ENCODE measurements around the gene AQP3. TPM values are rescaled to one million over a fixed set of nuclear protein-coding genes. Genes with fewer than 3 reads are reported as not detected.
A peak's percentile ranks its signal among the peaks of the same experiment; 100 is the strongest.

AQP3 gene
- total RNA-seq, 4 donors from 2014 or later: 1,484 to 2,988 (median 2,291) TPM

- TF ChIP-seq POLR2A (IDR thresholded peaks at IDR 0.05): no peak
- Histone ChIP-seq H3K4me3 (peak overlapping the region in 3 of 4 donors; percentile 82 to 94 (median 93)), H3K27me3 (no peaks in the 10 kb centered on the region), H3K9me3 (no peaks in the 10 kb centered on the region), H3K27ac (no peak overlapping the region), H3K36me3 (peaks cover 31 to 51% (median 37%) of the 10 kb centered on the region in 3 donors), H3K4me1 (peaks cover 0 to 34% (median 12%) of the 10 kb centered on the region in 3 donors)
- WGBS, 2 donors: 81 to 83% methylated on average over 14 to 15 of the region's 16 CpGs
- no peak for DNase-seq
- intact Hi-C loops (cut with DNase I): no loop called here
Observed at GRCh38 chr9:33472171-33472880, 24.9 kb upstream of the AQP3 start.

DNA sequence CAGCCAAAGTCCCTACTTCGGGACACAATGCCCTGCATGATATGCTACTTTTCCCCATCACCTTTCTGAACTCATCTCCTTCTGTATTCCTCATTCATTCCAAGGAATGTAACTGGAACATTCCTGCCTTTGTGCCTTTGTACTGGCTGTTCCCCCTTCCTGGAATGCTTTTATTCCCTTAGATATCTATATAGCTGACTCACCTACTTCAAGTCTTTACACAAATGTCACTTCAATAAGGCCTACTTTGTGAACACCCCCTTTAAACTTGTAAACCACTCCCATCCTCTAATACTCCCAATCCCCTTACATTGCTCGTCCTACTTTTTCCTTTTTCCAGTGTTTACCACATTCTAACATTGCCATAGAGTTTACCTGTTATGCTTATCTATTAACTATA, 24.0 kb upstream of the AQP3 start:
- Histone ChIP-seq H3K9me3 (no peaks in the 10 kb centered on the region), H3K4me1 (peaks cover 0 to 41% (median 12%) of the 10 kb centered on the region in 3 donors), H3K4me3 (no peak overlapping the region), H3K36me3 (peaks cover 40 to 61% (median 47%) of the 10 kb centered on the region in 3 donors), H3K27ac (no peak overlapping the region), H3K27me3 (no peaks in the 10 kb centered on the region)
- intact Hi-C loops (cut with DNase I): no loop called here
- DNase-seq: no peak
- TF ChIP-seq POLR2A (IDR thresholded peaks at IDR 0.05) (no peak), CTCF (IDR thresholded peaks at IDR 0.05) (no peak)
- 59 to 60% methylated on average over 2 of the region's 2 CpGs for WGBS, 2 donors

- intact Hi-C loops (cut with DNase I): no loop called here
- H3K27me3 ChIP-seq: no peaks in the 10 kb centered on the region
- DNase-seq: no peak
- no peak overlapping the region for H3K27ac ChIP-seq
- H3K36me3 ChIP-seq: peaks cover 52 to 75% (median 60%) of the 10 kb centered on the region in 3 donors
- no peaks in the 10 kb centered on the region for H3K9me3 ChIP-seq
- no peak overlapping the region for H3K4me3 ChIP-seq
- TF ChIP-seq CTCF (IDR thresholded peaks at IDR 0.05) (no peak), POLR2A (IDR thresholded peaks at IDR 0.05) (no peak)
- WGBS, 2 donors: 92 to 93% methylated on average over 4 to 5 of the region's 6 CpGs
- H3K4me1 ChIP-seq: peaks cover 0 to 56% (median 12%) of the 10 kb centered on the region in 3 donors
Observed at GRCh38 chr9:33469891-33470290, 22.5 kb upstream of the AQP3 start.

GRCh38 chr9:33468797-33469621, 21.6 kb upstream of the AQP3 start:
- Histone ChIP-seq H3K27ac (no peak overlapping the region), H3K36me3 (peaks cover 57 to 84% (median 69%) of the 10 kb centered on the region in 3 donors), H3K9me3 (no peaks in the 10 kb centered on the region), H3K4me3 (no peak overlapping the region), H3K4me1 (peaks cover 0 to 58% (median 21%) of the 10 kb centered on the region in 3 donors), H3K27me3 (no peaks in the 10 kb centered on the region)
- no peak for DNase-seq
- 94% methylated on average over 10 to 18 of the region's 21 CpGs for WGBS, 2 donors
- no peak for TF ChIP-seq POLR2A (IDR thresholded peaks at IDR 0.05)
- TF ChIP-seq CTCF (IDR thresholded peaks at IDR 0.05): no peak
- intact Hi-C loops (cut with DNase I): no loop called here

DNA sequence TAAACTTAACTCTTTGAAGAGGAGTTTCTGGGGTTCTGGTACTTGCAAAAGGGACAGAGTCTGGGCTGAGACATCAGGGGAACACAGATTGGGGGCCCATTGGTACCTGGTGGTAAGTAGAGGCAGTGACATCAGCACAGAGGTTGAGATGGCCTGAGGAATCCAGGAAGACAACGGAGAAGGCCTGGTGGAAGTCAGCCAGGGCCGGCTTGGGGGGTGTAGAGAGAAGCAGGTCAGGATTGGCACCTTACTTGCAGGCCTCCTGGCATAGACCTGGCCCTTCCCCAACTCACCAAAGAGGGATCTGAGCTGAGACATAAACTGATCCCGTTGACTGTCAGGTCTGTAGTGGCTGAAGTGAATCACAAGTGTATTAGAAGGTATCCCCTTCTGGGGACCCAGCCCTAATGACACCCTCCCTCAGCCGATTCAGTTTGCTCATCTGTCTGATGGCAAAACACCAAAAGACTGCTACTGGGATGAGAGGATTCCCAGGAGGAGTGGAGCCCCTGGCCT, 20.9 kb upstream of the AQP3 start:
- H3K9me3 ChIP-seq: no peaks in the 10 kb centered on the region
- intact Hi-C loops (cut with DNase I): no loop called here
- no peak for TF ChIP-seq CTCF (IDR thresholded peaks at IDR 0.05)
- TF ChIP-seq POLR2A (IDR thresholded peaks at IDR 0.05): no peak

More for the DNA sequence above, 20.9 kb upstream of the AQP3 start:
- Histone ChIP-seq H3K4me1 (peaks cover 0 to 63% (median 24%) of the 10 kb centered on the region in 3 donors), H3K36me3 (peaks cover 60 to 92% (median 75%) of the 10 kb centered on the region in 3 donors), H3K4me3 (no peak overlapping the region), H3K27ac (no peak overlapping the region), H3K27me3 (no peaks in the 10 kb centered on the region)
- 57 to 79% methylated on average over 3 to 4 of the region's 4 CpGs for WGBS, 2 donors
- DNase-seq: no peak
